Measurements from ENCODE around the gene TLX2.
A peak's percentile ranks its signal among the peaks of the same experiment; 100 is the strongest.
"Not testable (repeated sequence)": the region's sequence is repeated elsewhere in the genome, so short reads cannot be mapped to it uniquely, and the experiment has no call there.

TLX2 gene

GRCh38 chr2:74559912-74560311 is 45.7 kb downstream of the TLX2 start:
- Mint-ChIP-seq H3K27me3 (peaks cover 25% of the 10 kb centered on the region), H3K4me3 (no peak overlapping the region), H3K4me1 (ENCODE audit: low read depth) (peaks cover 24% of the 10 kb centered on the region), H3K9me3 (no peaks in the 10 kb centered on the region), H3K27ac (no peak overlapping the region), H3K36me3 (ENCODE audit: low read depth) (no peaks in the 10 kb centered on the region)

DNA sequence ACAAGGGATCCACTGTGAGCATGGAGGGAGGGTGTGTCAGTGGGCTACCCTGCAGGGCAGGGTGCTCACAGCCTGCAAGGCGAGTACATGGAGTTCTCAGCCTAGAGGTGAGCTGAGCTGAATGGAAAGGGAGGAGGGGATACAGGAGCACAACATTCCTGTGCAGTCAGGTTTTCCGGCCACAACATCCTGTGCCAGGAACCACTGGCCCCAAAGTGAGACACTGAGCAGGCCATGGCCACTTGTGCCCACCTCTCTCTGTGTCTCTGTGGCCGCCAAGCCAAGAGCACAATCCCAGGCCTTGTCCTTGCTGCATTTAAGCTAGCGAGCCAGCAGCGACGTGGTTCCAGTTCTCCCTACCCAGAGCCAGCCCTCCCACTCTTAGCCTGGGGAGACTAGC is 46.3 kb downstream of the TLX2 start:
- Mint-ChIP-seq H3K27me3 (peaks cover 25% of the 10 kb centered on the region), H3K36me3 (ENCODE audit: low read depth) (no peaks in the 10 kb centered on the region), H3K27ac (no peak overlapping the region), H3K9me3 (no peaks in the 10 kb centered on the region), H3K4me3 (no peak overlapping the region), H3K4me1 (ENCODE audit: low read depth) (peaks cover 20% of the 10 kb centered on the region)

DNA sequence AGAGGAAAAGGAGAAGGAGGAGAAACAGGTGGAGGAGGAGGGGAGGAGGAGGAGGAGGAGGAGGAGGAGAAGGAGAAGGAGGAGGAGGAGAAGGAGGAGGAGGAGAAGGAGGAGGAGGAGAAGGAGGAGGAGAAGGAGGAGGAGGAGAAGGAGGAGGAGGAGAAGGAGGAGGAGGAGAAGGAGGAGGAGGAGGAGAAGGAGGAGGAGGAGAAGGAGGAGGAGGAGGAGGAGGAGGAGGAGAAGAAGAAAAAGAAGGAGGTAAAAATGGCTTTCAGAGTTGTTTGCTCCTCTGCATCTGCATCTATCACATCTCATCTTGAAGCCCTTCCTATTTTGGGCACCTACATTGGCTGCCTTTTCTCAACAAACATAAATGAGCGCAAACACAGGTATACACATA is 46.8 kb downstream of the TLX2 start:
- Mint-ChIP-seq H3K4me1 (ENCODE audit: low read depth) (peaks cover 21% of the 10 kb centered on the region), H3K27me3 (peaks cover 25% of the 10 kb centered on the region)
- not testable (repeated sequence) for H3K27ac Mint-ChIP-seq; H3K4me3 Mint-ChIP-seq; H3K36me3 Mint-ChIP-seq (ENCODE audit: low read depth); H3K9me3 Mint-ChIP-seq

DNA sequence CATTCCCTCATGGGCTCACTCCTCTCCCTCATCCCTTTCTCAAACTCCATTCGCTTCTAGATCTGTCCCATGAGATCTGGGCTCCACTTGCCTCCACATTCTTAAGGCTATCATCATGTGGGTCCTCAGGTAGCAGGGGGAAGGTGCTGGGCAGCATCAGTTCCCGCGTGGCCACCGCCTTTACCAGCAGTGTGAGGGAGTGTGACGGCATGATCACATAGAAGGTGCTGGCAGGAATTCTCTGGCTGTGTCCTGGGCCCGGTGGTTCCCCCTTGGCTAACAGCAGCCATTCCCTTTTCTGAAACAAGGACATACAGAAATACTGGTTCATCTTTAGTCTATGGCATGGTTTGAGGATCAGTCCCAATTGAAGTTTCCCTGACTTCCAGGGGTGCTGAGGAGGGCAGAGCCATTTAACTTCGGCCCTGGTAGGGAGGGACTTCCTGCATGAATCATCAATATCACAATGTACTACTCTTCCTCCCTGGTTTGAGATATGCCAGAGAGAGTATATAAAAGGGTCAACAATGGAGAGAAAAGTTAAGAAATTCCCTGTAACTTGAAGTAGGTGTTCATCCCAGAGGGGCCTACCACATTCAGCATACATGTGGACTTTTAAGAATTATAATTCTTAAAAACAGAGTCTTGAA is 48.0 kb downstream of the TLX2 start:
- Mint-ChIP-seq H3K4me3 (no peak overlapping the region), H3K36me3 (ENCODE audit: low read depth) (no peaks in the 10 kb centered on the region), H3K27me3 (peaks cover 25% of the 10 kb centered on the region), H3K4me1 (ENCODE audit: low read depth) (peaks cover 26% of the 10 kb centered on the region), H3K9me3 (no peaks in the 10 kb centered on the region), H3K27ac (no peak overlapping the region)

DNA sequence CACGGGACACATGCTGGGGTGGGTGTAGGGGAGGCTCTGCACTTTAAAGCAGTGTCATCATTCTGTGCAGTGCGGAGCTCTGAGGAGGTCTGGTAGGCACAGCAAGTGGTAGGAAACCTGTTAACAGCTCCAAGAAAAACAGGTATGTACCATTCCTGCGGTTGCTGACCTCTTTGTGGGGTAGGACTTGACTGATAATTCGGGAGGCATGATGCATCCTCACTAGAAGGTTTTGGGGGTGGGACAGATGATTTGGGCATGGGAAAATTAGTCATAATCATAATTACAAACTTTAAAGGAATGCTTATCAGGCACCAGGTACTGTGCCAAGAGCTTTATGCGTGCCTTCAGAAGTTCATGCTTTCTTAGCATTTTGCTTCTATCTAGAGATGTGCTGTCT is 50.0 kb downstream of the TLX2 start:
- Mint-ChIP-seq H3K9me3 (no peaks in the 10 kb centered on the region), H3K4me1 (ENCODE audit: low read depth) (peaks cover 45% of the 10 kb centered on the region), H3K27me3 (peaks cover 33% of the 10 kb centered on the region), H3K36me3 (ENCODE audit: low read depth) (no peaks in the 10 kb centered on the region), H3K27ac (no peak overlapping the region), H3K4me3 (no peak overlapping the region)

DNA sequence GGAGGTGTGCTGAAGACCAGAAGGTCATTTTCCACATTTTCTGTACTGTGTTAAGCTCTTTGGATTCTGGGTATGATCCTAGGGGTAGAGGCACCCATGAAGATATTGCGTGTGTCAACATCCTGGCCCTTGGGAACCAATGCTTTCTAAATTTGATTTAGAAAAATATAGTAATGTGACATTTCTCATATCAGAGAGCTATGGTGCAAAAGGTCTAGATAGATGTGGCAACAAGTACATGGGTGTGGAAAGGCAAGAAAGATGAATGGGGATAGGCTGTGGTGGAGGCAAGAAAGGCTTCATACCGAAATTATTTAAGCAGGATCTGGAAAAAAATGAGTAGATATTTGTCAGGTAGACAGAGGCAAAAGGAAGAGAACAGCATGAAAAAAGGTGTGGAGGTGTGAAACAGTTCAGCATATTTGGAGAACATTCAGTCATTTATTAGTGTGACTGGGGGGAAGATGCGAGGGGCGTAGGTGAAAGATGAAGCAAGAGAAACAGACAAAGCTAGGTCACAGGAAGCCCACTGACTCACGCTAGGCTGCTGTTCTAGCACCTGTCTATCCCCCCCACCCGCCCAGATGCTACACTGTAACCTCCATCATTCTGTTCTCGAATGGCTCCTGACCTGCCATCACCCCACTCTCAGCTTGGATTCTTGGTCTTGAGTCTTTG is 52.0 kb downstream of the TLX2 start:
- no peaks in the 10 kb centered on the region for H3K36me3 Mint-ChIP-seq (ENCODE audit: low read depth)
- peaks cover 38% of the 10 kb centered on the region for H3K4me1 Mint-ChIP-seq (ENCODE audit: low read depth)
- H3K27me3 Mint-ChIP-seq, result peaks cover 27% of the 10 kb centered on the region
- H3K27ac Mint-ChIP-seq, result peak overlapping the region; percentile 90
- no peaks in the 10 kb centered on the region for H3K9me3 Mint-ChIP-seq
- H3K4me3 Mint-ChIP-seq, result peak overlapping the region; percentile 68

- Mint-ChIP-seq H3K4me1 (ENCODE audit: low read depth) (peaks cover 38% of the 10 kb centered on the region), H3K27me3 (peaks cover 22% of the 10 kb centered on the region), H3K9me3 (no peaks in the 10 kb centered on the region), H3K27ac (peak overlapping the region; percentile 90), H3K4me3 (peak overlapping the region; percentile 68), H3K36me3 (ENCODE audit: low read depth) (no peaks in the 10 kb centered on the region)
These were observed 52.5 kb downstream of the TLX2 start for GRCh38 chr2:74566754-74567085.

Data from stimulated activated naive CD8-positive, alpha-beta T cell treated with anti-CD3 and anti-CD28 coated beads, Interleukin-15, Interleukin-2, amounts not matched to agents 100 ng/mL and 50 ng/mL, for 24 hours (primary cell).